Activated CD4-positive, alpha-beta T cell treated with anti-CD3 and anti-CD28 coated beads for 1 hour (primary cell): ENCODE data around the gene SDC1.
"Not testable (repeated sequence)": the region's sequence is repeated elsewhere in the genome, so short reads cannot be mapped to it uniquely, and the experiment has no call there.

ENCODE experiments used
- DNase-seq: peaks from one replicate; pipeline ENCODE4 v3.0.0-alpha.2; 2020

The SDC1 gene

GRCh38 chr2:20196657-20197161 is 28.2 kb downstream of the SDC1 start:
- no peak for DNase-seq

GRCh38 chr2:20196053-20196656 is 28.8 kb downstream of the SDC1 start:
- DNase-seq, result no peak

GRCh38 chr2:20195431-20196033 is 29.4 kb downstream of the SDC1 start:
- no peak for DNase-seq

- not testable (repeated sequence) for DNase-seq
These were observed 29.9 kb downstream of the SDC1 start for GRCh38 chr2:20195016-20195411.

GRCh38 chr2:20194097-20195015 is 30.6 kb downstream of the SDC1 start:
- no peak for DNase-seq

GRCh38 chr2:20193185-20193584 is 31.7 kb downstream of the SDC1 start:
- DNase-seq, result no peak

GRCh38 chr2:20192781-20193180 is 32.1 kb downstream of the SDC1 start:
- DNase-seq, result no peak

- DNase-seq, result no peak
These were observed 33.0 kb downstream of the SDC1 start for GRCh38 chr2:20191714-20192569.

- no peak for DNase-seq
These were observed 33.8 kb downstream of the SDC1 start for GRCh38 chr2:20190876-20191713.

GRCh38 chr2:20190170-20190569 is 34.8 kb downstream of the SDC1 start:
- no peak for DNase-seq

GRCh38 chr2:20189299-20189931 is 35.5 kb downstream of the SDC1 start:
- no peak for DNase-seq

- no peak for DNase-seq
These were observed 36.1 kb downstream of the SDC1 start for GRCh38 chr2:20188851-20189250.

- DNase-seq, result no peak
These were observed 36.7 kb downstream of the SDC1 start for GRCh38 chr2:20188201-20188600.

GRCh38 chr2:20187331-20187730 is 37.6 kb downstream of the SDC1 start:
- no peak for DNase-seq

- no peak for DNase-seq
These were observed 38.1 kb downstream of the SDC1 start for GRCh38 chr2:20186855-20187187.

GRCh38 chr2:20186078-20186854 is 38.7 kb downstream of the SDC1 start:
- DNase-seq, result no peak

- no peak for DNase-seq
These were observed 39.5 kb downstream of the SDC1 start for GRCh38 chr2:20185176-20186022.

GRCh38 chr2:20184067-20184938 is 40.6 kb downstream of the SDC1 start:
- no peak for DNase-seq

- DNase-seq, result no peak
These were observed 41.6 kb downstream of the SDC1 start for GRCh38 chr2:20183373-20183772.
